ENCODE results near the gene PPP1R12C. TPM values are rescaled to one million over a fixed set of nuclear protein-coding genes. Genes with fewer than 3 reads are reported as not detected.

Gene PPP1R12C
- total RNA-seq, 1 experiment from 2014 or later = 92.3 TPM

GRCh38 chr19:55158848-55159749 is 41.7 kb upstream of the PPP1R12C start:
- H3K4me1 Mint-ChIP-seq = peaks cover 21% of the 10 kb centered on the region
- H3K9me3 Mint-ChIP-seq = 0 out of 2 replicates have a peak, but pooled peaks cover 3% of the 10 kb centered on the region
- TF ChIP-seq USF1 (CRISPR knock-in tag; IDR thresholded peaks at IDR 0.05) (no peak), ZNF423 (CRISPR knock-in tag; IDR thresholded peaks at IDR 0.05) (peak; percentile 63), FOXK1 (CRISPR knock-in tag; IDR thresholded peaks at IDR 0.05) (no peak), ZNF396 (CRISPR knock-in tag; IDR thresholded peaks at IDR 0.05; ENCODE audit: borderline replicate concordance) (no peak), SOX15 (CRISPR knock-in tag; IDR thresholded peaks at IDR 0.05) (no peak)
- 0 out of 2 replicates have a peak overlapping the region, but pooled peaks have one; percentile 25 for H3K4me3 Mint-ChIP-seq
- ChIA-PET POLR2A (interaction anchor here (0.7 kb wide), 1 partner anchor 13 kb away, joined by 3 read pairs; no protein-coding TSS in a partner anchor), CTCF (interaction anchor here (0.6 to 4.5 kb wide), 16 partner anchors 10 to 738 kb away, joined by 3 to 108 read pairs (median 6); partner anchors contain the start of genes KMT5C, PPP1R12C, TNNT1 and U2AF2)
- peaks cover 5% of the 10 kb centered on the region for H3K36me3 Mint-ChIP-seq
- H3K27me3 Mint-ChIP-seq (ENCODE audit: low read depth) = peaks cover 78% of the 10 kb centered on the region
- DNase-seq (ENCODE audit: low spot score) (peak; percentile 53), ATAC-seq (no peak)
- no peak overlapping the region for H3K27ac Mint-ChIP-seq

GRCh38 chr19:55158423-55158822 is 41.0 kb upstream of the PPP1R12C start:
- Mint-ChIP-seq H3K27ac (no peak overlapping the region), H3K4me1 (peaks cover 23% of the 10 kb centered on the region), H3K9me3 (0 out of 2 replicates have a peak, but pooled peaks cover 8% of the 10 kb centered on the region), H3K36me3 (peaks cover 9% of the 10 kb centered on the region), H3K27me3 (ENCODE audit: low read depth) (peaks cover 76% of the 10 kb centered on the region), H3K4me3 (no peak overlapping the region; the same call in 1 of the 2 replicates)
- ATAC-seq (no peak), DNase-seq (ENCODE audit: low spot score) (no peak)
- POLR2A ChIA-PET = no interaction called here
- CTCF ChIA-PET = interaction anchor here (0.8 to 4.5 kb wide), 7 partner anchors 9 to 70 kb away, joined by 3 to 108 read pairs (median 11); partner anchors contain the start of genes PPP1R12C and TNNT1
- TF ChIP-seq MLX (CRISPR knock-in tag; IDR thresholded peaks at IDR 0.05) = no peak
- no peak for TF ChIP-seq ESRRA (CRISPR knock-in tag; IDR thresholded peaks at IDR 0.05; ENCODE audit: borderline replicate concordance)
- no peak for TF ChIP-seq MYBL2 (CRISPR knock-in tag; IDR thresholded peaks at IDR 0.05)
- no peak for TF ChIP-seq ZNF532 (CRISPR knock-in tag; IDR thresholded peaks at IDR 0.05; ENCODE audit: borderline replicate concordance)
- TF ChIP-seq SMAD3 (CRISPR knock-in tag; IDR thresholded peaks at IDR 0.05; ENCODE audit: borderline replicate concordance) = no peak
- no peak for TF ChIP-seq ZNF263 (CRISPR knock-in tag; IDR thresholded peaks at IDR 0.05; ENCODE audit: low read depth)
- TF ChIP-seq ARID4B (CRISPR knock-in tag; IDR thresholded peaks at IDR 0.05; ENCODE audit: borderline replicate concordance) = no peak
- TF ChIP-seq IRF1 (CRISPR knock-in tag; IDR thresholded peaks at IDR 0.05) = no peak
- no peak for TF ChIP-seq SMAD4 (CRISPR knock-in tag; IDR thresholded peaks at IDR 0.05)
- no peak for TF ChIP-seq ZNF281 (CRISPR knock-in tag; IDR thresholded peaks at IDR 0.05)
- no peak for TF ChIP-seq E2F4 (CRISPR knock-in tag; IDR thresholded peaks at IDR 0.05; ENCODE audit: borderline replicate concordance, low read depth)

Measured in WTC11 (cell line).